ENCODE data around the gene IL1RAPL1.

Gene IL1RAPL1

GRCh38 chrX:29466456-29466855, 879.2 kb downstream of the IL1RAPL1 start:
- no peak for DNase-seq

DNA sequence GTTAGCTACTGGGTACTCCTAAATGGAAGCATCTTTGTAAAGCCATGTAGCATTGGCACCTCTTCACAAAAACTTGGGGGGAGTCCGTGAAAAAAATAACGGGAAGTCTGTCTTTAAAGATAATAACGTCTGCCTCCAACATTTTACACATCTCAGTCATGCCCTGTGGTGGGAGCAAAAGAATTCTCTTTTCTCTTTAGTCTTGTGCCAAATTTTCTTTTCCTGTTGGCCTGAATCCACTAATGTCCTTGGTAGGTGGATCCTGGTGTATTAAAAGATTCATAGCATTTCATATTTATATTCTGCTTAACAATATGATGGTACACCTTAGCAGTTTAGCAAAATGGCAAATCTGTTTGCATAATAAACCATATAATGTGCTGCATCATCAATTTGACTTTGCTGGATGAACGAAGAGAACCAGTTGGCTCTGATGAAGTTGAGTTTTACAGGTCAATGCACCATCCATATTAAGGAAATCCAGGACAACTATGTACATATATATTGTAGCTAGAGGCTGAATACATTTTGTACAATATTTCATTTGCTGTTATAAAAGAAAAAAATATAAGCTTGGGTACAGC, 881.8 kb downstream of the IL1RAPL1 start:
- no peak for DNase-seq

DNA sequence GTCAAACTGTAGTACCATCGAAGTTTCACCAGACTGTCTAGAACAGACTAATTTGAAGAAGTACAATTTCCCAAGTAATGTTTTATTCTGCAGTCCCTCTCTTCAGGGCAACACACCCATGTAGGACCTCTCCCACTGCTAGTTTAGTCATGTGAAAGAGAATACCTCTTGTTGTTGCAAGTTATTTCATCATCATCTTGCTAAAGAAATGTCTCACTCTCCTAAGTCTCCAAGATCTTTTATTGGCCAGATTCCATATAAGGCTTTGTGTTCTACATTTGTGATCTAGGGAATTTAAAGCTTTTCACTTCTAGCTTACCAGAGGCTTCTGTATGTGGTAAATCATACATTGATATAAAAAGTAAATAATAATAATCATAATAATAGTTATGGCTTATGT, 882.8 kb downstream of the IL1RAPL1 start:
- DNase-seq, result no peak

- DNase-seq, result no peak
Measured at GRCh38 chrX:29471829-29472228, 884.6 kb downstream of the IL1RAPL1 start.

DNA sequence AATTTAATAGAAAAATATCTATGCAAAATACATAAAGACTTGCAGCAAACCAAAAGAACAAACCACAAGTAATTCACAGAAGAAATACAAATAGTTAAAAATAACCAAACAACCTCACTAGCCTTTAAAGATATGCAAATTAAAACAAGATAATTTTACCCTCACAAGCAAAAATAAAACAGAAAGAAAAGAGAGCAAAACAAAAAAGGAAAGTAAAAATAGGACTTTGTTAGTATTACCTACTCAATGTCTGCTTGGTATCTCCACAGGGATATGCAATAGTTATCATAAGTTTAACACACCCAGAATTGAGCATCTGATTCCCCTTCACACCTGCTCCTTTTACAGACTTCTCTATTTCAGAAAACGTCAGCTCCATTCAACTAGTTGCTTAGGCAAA, 890.6 kb downstream of the IL1RAPL1 start:
- no peak for DNase-seq

GRCh38 chrX:29478336-29479069, 891.3 kb downstream of the IL1RAPL1 start:
- no peak for DNase-seq

DNA sequence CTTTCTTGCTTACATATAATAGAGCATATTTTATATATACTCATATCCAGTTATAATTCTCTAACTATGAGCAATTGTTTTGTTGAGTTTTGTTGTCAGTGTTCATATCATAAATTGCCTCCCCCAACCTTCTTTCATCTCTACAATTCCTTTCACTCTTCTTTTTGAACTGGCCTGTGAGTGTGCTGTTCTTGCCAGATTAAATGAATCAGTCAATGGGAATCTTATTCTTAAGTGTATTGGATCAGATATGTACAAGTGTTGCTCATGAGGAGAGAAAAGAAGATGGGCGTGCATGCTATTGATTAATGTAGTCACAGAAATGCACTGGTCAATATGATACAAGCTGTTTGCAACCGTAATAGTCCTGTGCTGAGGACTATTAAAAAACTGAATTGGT, 900.0 kb downstream of the IL1RAPL1 start:
- DNase-seq, result no peak

- no peak for DNase-seq
Measured at GRCh38 chrX:29487714-29488113, 900.5 kb downstream of the IL1RAPL1 start.

- no peak for DNase-seq
Measured at GRCh38 chrX:29488919-29489318, 901.7 kb downstream of the IL1RAPL1 start.

- DNase-seq, result no peak
Measured at GRCh38 chrX:29490606-29491005, 903.4 kb downstream of the IL1RAPL1 start.

DNA sequence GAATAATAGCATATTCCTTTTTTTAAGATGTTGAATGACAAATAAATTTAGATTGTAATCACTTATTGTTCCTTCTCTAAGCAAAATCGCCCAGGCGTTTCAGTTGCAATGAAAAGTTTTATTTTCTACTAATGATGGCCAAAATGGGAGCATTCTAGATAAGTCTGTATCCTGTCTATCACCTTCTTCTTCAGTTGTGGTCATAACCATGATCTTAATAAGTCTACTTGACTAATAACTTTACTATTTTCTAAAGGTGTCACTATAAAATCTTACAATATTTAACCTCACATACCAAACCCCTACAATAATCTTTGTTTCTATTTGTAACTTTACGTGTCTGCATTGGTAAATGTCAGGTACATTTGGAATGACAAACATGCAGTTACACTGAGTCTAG, 904.4 kb downstream of the IL1RAPL1 start:
- no peak for DNase-seq

GRCh38 chrX:29496636-29497180, 909.5 kb downstream of the IL1RAPL1 start:
- DNase-seq, result no peak

GRCh38 chrX:29506729-29507128, 919.5 kb downstream of the IL1RAPL1 start:
- DNase-seq, result no peak

DNA sequence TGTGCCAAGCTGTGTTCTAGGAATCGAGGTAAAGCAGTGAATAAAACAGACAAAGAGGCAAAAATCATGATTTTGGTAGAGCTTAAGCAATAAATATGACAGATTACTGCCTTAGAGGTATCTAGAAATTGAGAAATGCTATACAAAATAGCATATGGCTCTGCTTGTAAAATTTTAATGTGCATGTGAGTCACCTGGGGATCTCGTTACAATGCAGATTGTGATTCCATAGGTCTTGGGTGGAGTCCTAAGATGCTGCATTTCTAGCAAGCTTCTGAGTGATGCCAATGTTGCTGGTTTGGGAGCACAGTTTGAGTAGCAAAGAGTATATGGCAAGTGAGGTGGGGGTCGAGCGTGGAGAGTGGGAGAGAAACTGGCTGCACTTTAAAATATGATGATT, 930.9 kb downstream of the IL1RAPL1 start:
- no peak for DNase-seq

- DNase-seq, result no peak
Measured at GRCh38 chrX:29528281-29528680, 941.0 kb downstream of the IL1RAPL1 start.

- DNase-seq, result no peak
Measured at GRCh38 chrX:29530501-29530900, 943.3 kb downstream of the IL1RAPL1 start.

- no peak for DNase-seq
Measured at GRCh38 chrX:29531336-29531735, 944.1 kb downstream of the IL1RAPL1 start.

- DNase-seq, result no peak
Measured at GRCh38 chrX:29535212-29536162, 948.2 kb downstream of the IL1RAPL1 start.

- DNase-seq, result no peak
Measured at GRCh38 chrX:29541038-29541437, 953.8 kb downstream of the IL1RAPL1 start.

GRCh38 chrX:29542152-29542551, 954.9 kb downstream of the IL1RAPL1 start:
- DNase-seq, result no peak

DNA sequence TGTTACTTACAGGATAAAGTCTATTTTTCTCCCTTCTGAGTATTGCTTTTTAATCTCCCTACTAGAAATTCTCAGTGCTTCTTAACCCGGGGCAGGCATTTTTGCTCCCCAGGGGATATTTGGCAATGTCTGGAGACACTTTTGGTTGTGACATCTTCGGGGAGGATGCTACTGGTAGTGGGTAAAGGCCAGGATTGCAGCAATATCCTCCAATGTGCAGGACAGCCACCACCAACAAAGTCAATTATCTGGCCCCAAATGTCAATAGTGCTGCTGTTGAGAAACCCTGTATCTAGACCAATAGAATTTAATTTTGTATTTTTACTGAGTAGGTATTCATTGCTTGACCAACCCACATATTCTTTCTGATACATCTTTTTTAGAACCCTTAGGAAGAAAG, 958.6 kb downstream of the IL1RAPL1 start:
- DNase-seq, result no peak

DNA sequence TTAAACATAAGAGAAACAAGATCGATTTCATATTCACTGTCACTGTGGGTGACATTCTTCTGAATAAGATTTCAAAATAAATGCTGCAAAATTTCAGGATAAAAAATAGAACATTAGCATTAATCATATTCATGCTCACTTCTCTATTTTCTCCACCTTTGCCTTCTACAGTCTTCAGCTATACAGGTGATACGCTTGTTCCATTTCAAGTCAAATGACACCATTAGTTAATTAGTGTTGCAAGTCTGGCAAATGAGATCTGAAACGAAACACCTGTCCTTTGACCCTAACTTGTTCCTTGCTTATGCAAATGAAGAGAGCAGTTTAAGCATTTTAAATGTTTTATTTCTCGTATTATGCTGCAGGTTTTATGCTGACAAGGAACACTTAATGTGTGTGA, 960.6 kb downstream of the IL1RAPL1 start:
- DNase-seq, result no peak

DNA sequence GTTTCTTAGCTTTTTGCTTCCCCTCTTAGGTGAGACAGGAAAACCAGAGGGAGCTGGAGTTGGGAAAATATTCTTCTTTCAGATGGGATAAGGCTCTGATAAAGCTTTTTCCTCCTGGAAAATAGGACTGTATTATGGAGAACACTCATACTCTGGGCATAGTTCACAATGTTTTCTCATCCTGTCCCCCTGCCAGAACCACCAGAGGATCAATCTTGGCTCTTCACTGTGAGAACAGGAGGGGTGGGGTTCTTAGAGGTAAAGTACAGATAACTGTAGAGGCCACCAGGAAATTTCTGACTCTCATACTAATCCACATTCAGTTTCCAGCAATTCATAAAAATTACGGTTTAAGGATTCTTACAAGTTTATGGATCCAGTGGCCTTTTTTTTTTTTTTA, 966.3 kb downstream of the IL1RAPL1 start:
- no peak for DNase-seq

Measured in activated naive CD4-positive, alpha-beta T cell (primary cell).